H1 (cell line): ENCODE data around the gene THRB.

ENCODE experiments used
- GABPA ChIP-seq: IDR thresholded peaks from 2 replicates; pipeline ENCODE4 v1.6.1; 2011; ENCODE audit warnings: mild to moderate bottlenecking, low read length, moderate library complexity, borderline replicate concordance; ENCODE audit not compliant: insufficient read depth
- POLR2A ChIP-seq, 2 experiments: IDR thresholded peaks; 1 replicate in 1 of 2; 2 replicates in 1 of 2; pipeline ENCODE4 v1.6.1; 2011; ENCODE audit warnings: low read depth in 2 of 2, low read length in 2 of 2, mild to moderate bottlenecking in 2 of 2; ENCODE audit errors: control extremely low read depth in 1 of 2
- RFX5 ChIP-seq: IDR thresholded peaks from 2 replicates; pipeline ENCODE4 v1.6.1; 2011; ENCODE audit warnings: low read depth, low read length, improper control_type of control experiment, borderline replicate concordance
- RXRA ChIP-seq: IDR thresholded peaks from 2 replicates; pipeline ENCODE4 v1.6.1; 2011; ENCODE audit warnings: low read depth, mild to moderate bottlenecking, low read length, moderate library complexity; ENCODE audit not compliant: insufficient read depth
- TF ChIP-seq, protein P1 (sequence below), 3 experiments: IDR thresholded peaks; 1 replicate in 2 of 3; 2 replicates in 1 of 3; pipeline versions ENCODE4 v1.5.1 to v1.6.1; 2011; ENCODE audit warnings: low read length in 3 of 3, mild to moderate bottlenecking in 3 of 3, inconsistent platforms in 2 of 3, low read depth in 1 of 3, moderate library complexity in 1 of 3; ENCODE audit not compliant: insufficient read depth in 1 of 3; ENCODE audit errors: control extremely low read depth in 1 of 3

DNA sequence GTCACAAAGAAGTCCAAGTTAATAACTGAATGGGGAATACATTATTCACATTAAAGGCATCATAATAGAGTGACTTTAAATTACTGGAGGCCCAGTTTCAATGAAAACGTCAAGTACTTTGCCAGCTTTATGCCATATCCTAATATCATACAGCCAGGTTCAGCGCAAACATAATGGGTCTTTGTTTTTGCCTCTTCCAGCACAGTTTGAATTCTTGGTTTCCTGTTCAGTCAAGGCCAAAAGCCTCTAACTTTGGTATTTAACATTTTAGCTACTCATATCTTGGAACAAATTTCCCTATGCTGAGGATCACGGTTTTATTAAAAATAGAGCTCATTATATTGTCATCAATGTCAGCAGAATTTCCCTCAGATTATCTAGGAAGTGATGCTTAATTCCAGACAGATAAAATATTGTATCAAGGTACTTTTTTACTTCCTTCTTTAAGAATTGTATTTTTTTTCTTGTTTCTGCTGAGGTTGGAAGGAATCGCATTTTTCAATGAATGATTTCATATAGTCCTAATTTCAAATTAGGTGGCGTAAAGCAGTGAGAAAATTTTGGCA is 269.2 kb downstream of the THRB start:
- no peak for TF ChIP-seq POLR2A (IDR thresholded peaks at IDR 0.05; ENCODE audit: control extremely low read depth in 1 of 2, low read depth in 2 of 2, low read length in 2 of 2)
- TF ChIP-seq GABPA, result no peak
- TF ChIP-seq, protein P1, sequence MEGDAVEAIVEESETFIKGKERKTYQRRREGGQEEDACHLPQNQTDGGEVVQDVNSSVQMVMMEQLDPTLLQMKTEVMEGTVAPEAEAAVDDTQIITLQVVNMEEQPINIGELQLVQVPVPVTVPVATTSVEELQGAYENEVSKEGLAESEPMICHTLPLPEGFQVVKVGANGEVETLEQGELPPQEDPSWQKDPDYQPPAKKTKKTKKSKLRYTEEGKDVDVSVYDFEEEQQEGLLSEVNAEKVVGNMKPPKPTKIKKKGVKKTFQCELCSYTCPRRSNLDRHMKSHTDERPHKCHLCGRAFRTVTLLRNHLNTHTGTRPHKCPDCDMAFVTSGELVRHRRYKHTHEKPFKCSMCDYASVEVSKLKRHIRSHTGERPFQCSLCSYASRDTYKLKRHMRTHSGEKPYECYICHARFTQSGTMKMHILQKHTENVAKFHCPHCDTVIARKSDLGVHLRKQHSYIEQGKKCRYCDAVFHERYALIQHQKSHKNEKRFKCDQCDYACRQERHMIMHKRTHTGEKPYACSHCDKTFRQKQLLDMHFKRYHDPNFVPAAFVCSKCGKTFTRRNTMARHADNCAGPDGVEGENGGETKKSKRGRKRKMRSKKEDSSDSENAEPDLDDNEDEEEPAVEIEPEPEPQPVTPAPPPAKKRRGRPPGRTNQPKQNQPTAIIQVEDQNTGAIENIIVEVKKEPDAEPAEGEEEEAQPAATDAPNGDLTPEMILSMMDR (IDR thresholded peaks at IDR 0.05; ENCODE audit: control extremely low read depth in 1 of 3, insufficient read depth in 1 of 3, low read depth in 1 of 3, low read length in 3 of 3), result no peak
- no peak for TF ChIP-seq RXRA
- no peak for TF ChIP-seq RFX5
